ENCODE data around the gene MAP3K13.

GRCh38 chr3:185361920-185362319 lies 1.0 kb upstream of the MAP3K13 start:
- TF ChIP-seq POLR2AphosphoS5 (IDR thresholded peaks at IDR 0.05; ENCODE audit: low read depth, low read length) (no peak), REST (IDR thresholded peaks at IDR 0.05; ENCODE audit: insufficient read depth in 1 of 2, low read depth in 2 of 2, low read length in 2 of 2) (no peak), SIN3A (IDR thresholded peaks at IDR 0.05; ENCODE audit: borderline replicate concordance, insufficient read depth, low read length) (no peak)
